B cell (primary cell): Measurements from ENCODE around the gene ALDOB. TPM values are rescaled to one million over a fixed set of nuclear protein-coding genes. Genes with fewer than 3 reads are reported as not detected.

Source experiments
- ATAC-seq: fragments of 200-7000 bp; cut with Tn5 transposase; one replicate; pipeline ENCODE4 v1.10.0; 2021; ENCODE audit warnings: low read depth, mild to moderate bottlenecking, moderate number of reproducible peaks, moderate library complexity
- CTCF ChIA-PET: fragments of 350-600 bp; sonication (Branson Sonifier 250); formaldehyde crosslinking; loops from one replicate; lab custom pipeline; 2021; ENCODE audit warnings: antibody characterized with exemption, inconsistent platforms; lab: Charles Lee
- POLR2A ChIA-PET: fragments of 350-600 bp; sonication (Branson Sonifier 250); formaldehyde crosslinking; loops from one replicate; lab custom pipeline; 2021; ENCODE audit warnings: antibody characterized with exemption; lab: Charles Lee
- DNase-seq: peaks from one replicate; pipeline ENCODE4 v3.0.0; 2013
- H2AFZ ChIP-seq: 2 replicates; pipeline ENCODE4 v1.6.1; 2012; ENCODE audit warnings: mild to moderate bottlenecking, low read depth, low read length; ENCODE audit not compliant: insufficient read depth, poor library complexity, severe bottlenecking
- H3K27ac ChIP-seq, 2 donors: 1 replicate in 1 of 2; 2 replicates in 1 of 2; pipeline ENCODE4 v1.5.1; 2012 to 2013; ENCODE audit warnings: low read length in 2 of 2, mild to moderate bottlenecking in 2 of 2, moderate library complexity in 1 of 2
- H3K27me3 ChIP-seq, 4 experiments: fragments of 200-600 bp in 1 of 4; sonication (generic) in 1 of 4; replicated peaks in 1 of 4; 1 replicate in 2 of 4; 2 replicates in 2 of 4; pipeline versions ENCODE4 v1.6.1 to v1.7.0; 2013 to 2016; ENCODE audit warnings: low read length in 3 of 4, mild to moderate bottlenecking in 2 of 4, mixed read lengths in 1 of 4, moderate library complexity in 1 of 4; ENCODE audit not compliant: insufficient read depth in 4 of 4, control insufficient read depth in 3 of 4; ENCODE audit errors: control extremely low read depth in 1 of 4
- H3K36me3 ChIP-seq, 2 experiments: replicated peaks in 1 of 2; 1 replicate in 1 of 2; 2 replicates in 1 of 2; pipeline versions ENCODE4 v1.6.1 to v1.7.1; 2013; ENCODE audit warnings: low read length in 1 of 2; ENCODE audit not compliant: insufficient read depth in 2 of 2, control insufficient read depth in 1 of 2; ENCODE audit errors: control extremely low read depth in 1 of 2, extremely low read depth in 1 of 2
- H3K4me1 ChIP-seq, 2 donors: fragments of 200-600 bp in 1 of 2; sonication (generic) in 1 of 2; 1 replicate in 1 of 2; 2 replicates in 1 of 2; pipeline versions ENCODE4 v1.5.1 to v1.6.1; 2013 to 2017; ENCODE audit warnings: low read length in 2 of 2; ENCODE audit not compliant: control insufficient read depth in 2 of 2, insufficient read depth in 2 of 2
- H3K4me2 ChIP-seq: replicated peaks from 2 replicates; pipeline ENCODE3; 2012; ENCODE audit warnings: mild to moderate bottlenecking, low read depth, low read length; ENCODE audit not compliant: poor library complexity, severe bottlenecking
- H3K4me3 ChIP-seq, 5 experiments: fragments of 200-600 bp in 1 of 5; sonication (generic) in 1 of 5; 1 replicate in 3 of 5; 2 replicates in 2 of 5; pipeline versions ENCODE4 v1.5.1 to v1.7.0; 2011 to 2016; ENCODE audit warnings: low read length in 4 of 5, mild to moderate bottlenecking in 4 of 5, low read depth in 2 of 5, control low read depth in 1 of 5, moderate library complexity in 1 of 5; ENCODE audit not compliant: insufficient read depth in 1 of 5; ENCODE audit errors: control extremely low read depth in 1 of 5, extremely low read depth in 1 of 5
- H3K79me2 ChIP-seq: fragments of 200-600 bp; sonication (generic); one replicate; pipeline ENCODE4 v1.6.0; 2016; ENCODE audit warnings: low read length; ENCODE audit not compliant: control insufficient read depth, insufficient read depth
- H3K9ac ChIP-seq: fragments of 200-600 bp; sonication (generic); 2 replicates; pipeline ENCODE4 v1.6.1; 2017; ENCODE audit warnings: mild to moderate bottlenecking, low read length, moderate library complexity
- H3K9me3 ChIP-seq, 3 donors: one replicate each; pipeline versions ENCODE4 v1.6.1 to v1.7.1; 2013; ENCODE audit warnings: low read length in 2 of 3; ENCODE audit not compliant: control insufficient read depth in 2 of 3, insufficient read depth in 1 of 3; ENCODE audit errors: control extremely low read depth in 1 of 3
- H4K20me1 ChIP-seq: 2 replicates; pipeline ENCODE4 v1.6.0; 2012; ENCODE audit warnings: mild to moderate bottlenecking, low read length; ENCODE audit not compliant: insufficient read depth, control insufficient read depth, poor library complexity, severe bottlenecking
- H3K27ac Mint-ChIP-seq: one replicate; pipeline ENCODE4 v1.8.0; 2021; ENCODE audit warnings: mixed read lengths
- H3K27me3 Mint-ChIP-seq: one replicate; pipeline ENCODE4 v1.8.0; 2021; ENCODE audit warnings: mixed read lengths
- H3K4me1 Mint-ChIP-seq: one replicate; pipeline ENCODE4 v1.8.0; 2021; ENCODE audit warnings: mixed read lengths
- H3K4me3 Mint-ChIP-seq: one replicate; pipeline ENCODE4 v1.8.0; 2021; ENCODE audit warnings: mixed read lengths
- H3K9me3 Mint-ChIP-seq: one replicate; pipeline ENCODE4 v1.8.0; 2022; ENCODE audit warnings: mixed read lengths; ENCODE audit not compliant: insufficient read depth
- CTCF ChIP-seq: fragments of 200-600 bp; IDR thresholded peaks from one replicate; pipeline ENCODE4 v1.8.0; 2022; ENCODE audit warnings: antibody characterized with exemption, mild to moderate bottlenecking
- EZH2 ChIP-seq: IDR thresholded peaks from 2 replicates; pipeline ENCODE4 v1.6.1; 2012; ENCODE audit warnings: borderline replicate concordance, low read depth, mild to moderate bottlenecking, moderate library complexity, low read length; ENCODE audit not compliant: insufficient read depth, poor library complexity, severe bottlenecking
- WGBS: methylation state at CpG from one replicate; pipeline ENCODE4 v1.1.5; 2013; ENCODE audit warnings: missing lambda C conversion rate; ENCODE audit not compliant: insufficient coverage; 5-methylcytosine and 5-hydroxymethylcytosine counted together
- intact Hi-C: fragments of 100-400 bp; cut with micrococcal nuclease; formaldehyde crosslinking; loops from one replicate; pipeline ENCODE4 v1.10.0; 2022
- polyA plus RNA-seq: library from polyadenylated mRNA; depleted of rRNA; stranded (reverse); fragments of >200 nt; gene quantifications from 2 replicates; pipeline ENCODE4 v1.2.3, GENCODE V29; 2012
- total RNA-seq, 2 donors: library from RNA; stranded (reverse); fragments of 120-200 nt in 1 of 2; gene quantifications; 1 replicate in 1 of 2; 2 replicates in 1 of 2; pipeline versions ENCODE4 v1.2.3 to v1.2.4, GENCODE V29; 2013 to 2022

The ALDOB gene
- total and polyA plus RNA-seq, 2 donors (not counting 1 experiment from before 2014, with no cell fraction given): not detected

DNA sequence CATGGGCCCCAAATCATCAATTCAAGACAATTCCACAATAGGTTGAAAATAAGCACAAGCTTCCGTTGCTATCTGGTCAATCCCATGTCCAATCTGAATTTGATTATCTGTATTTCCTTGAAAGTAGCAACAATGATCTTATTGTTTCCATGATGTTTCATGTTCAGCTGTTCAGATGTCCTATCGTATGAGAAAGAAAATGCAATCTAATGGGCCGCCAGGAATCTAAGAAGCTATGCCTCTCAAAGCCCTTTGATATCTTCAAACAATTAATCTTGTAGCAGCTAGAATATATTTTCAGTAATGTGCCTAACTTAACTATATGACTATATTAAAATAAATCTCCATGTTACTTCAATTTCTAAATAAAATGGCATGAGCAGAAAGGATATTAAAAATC, 32.1 kb upstream of the ALDOB start:
- Histone ChIP-seq H3K27ac (no peak overlapping the region), H3K79me2 (no peaks in the 10 kb centered on the region), H3K27me3 (peaks cover 0 to 16% (median 12%) of the 10 kb centered on the region in 4 experiments), H3K4me2 (no peak overlapping the region), H2AFZ (no peak overlapping the region), H3K9ac (no peak overlapping the region), H4K20me1 (no peaks in the 10 kb centered on the region), H3K36me3 (no peaks in the 10 kb centered on the region), H3K4me3 (no peak overlapping the region), H3K9me3 (no peaks in the 10 kb centered on the region), H3K4me1 (no peaks in the 10 kb centered on the region)
- no peak for DNase-seq
- ATAC-seq: no peak
- no peak for TF ChIP-seq EZH2
- no peak for TF ChIP-seq CTCF
- ChIA-PET POLR2A (no interaction called here), CTCF (interaction anchor here (0.9 to 1.4 kb wide), 2 partner anchors 13 to 62 kb away, joined by 3 read pairs; no protein-coding TSS in a partner anchor)
- Mint-ChIP-seq H3K4me3 (no peak overlapping the region), H3K27ac (no peak overlapping the region), H3K9me3 (no peaks in the 10 kb centered on the region), H3K27me3 (peaks cover 43% of the 10 kb centered on the region), H3K4me1 (no peaks in the 10 kb centered on the region)
- intact Hi-C loops: no loop called here
- no CpG with 5 or more reads among the region's 3 CpGs for WGBS

- H3K27ac ChIP-seq: no peak overlapping the region
- ATAC-seq (no peak), DNase-seq (no peak)
- H3K4me3 ChIP-seq: no peak overlapping the region
- Mint-ChIP-seq H3K4me3 (no peak overlapping the region), H3K9me3 (no peaks in the 10 kb centered on the region), H3K4me1 (no peaks in the 10 kb centered on the region), H3K27ac (no peak overlapping the region), H3K27me3 (peaks cover 35% of the 10 kb centered on the region)
- no peak overlapping the region for H3K9ac ChIP-seq
- no CpG with 5 or more reads among the region's 2 CpGs for WGBS
- H3K9me3 ChIP-seq: no peaks in the 10 kb centered on the region
- H2AFZ ChIP-seq: no peak overlapping the region
- peaks cover 0 to 15% (median 12%) of the 10 kb centered on the region in 4 experiments for H3K27me3 ChIP-seq
- POLR2A ChIA-PET: no interaction called here
- TF ChIP-seq EZH2 (no peak), CTCF (no peak)
- CTCF ChIA-PET: interaction anchor here (0.9 kb wide), 1 partner anchor 63 kb away, joined by 3 read pairs; no protein-coding TSS in a partner anchor
- no peaks in the 10 kb centered on the region for H3K36me3 ChIP-seq
- intact Hi-C loops: no loop called here
- H3K4me1 ChIP-seq: no peaks in the 10 kb centered on the region
- no peaks in the 10 kb centered on the region for H3K79me2 ChIP-seq
- H4K20me1 ChIP-seq: no peaks in the 10 kb centered on the region
- no peak overlapping the region for H3K4me2 ChIP-seq
These were observed 31.3 kb upstream of the ALDOB start for GRCh38 chr9:101466863-101467262.
